Endothelial cell of umbilical vein (primary cell): ENCODE measurements around the gene DCAF4. TPM values are rescaled to one million over a fixed set of nuclear protein-coding genes. Genes with fewer than 3 reads are reported as not detected.

ENCODE experiments used
- BruUV-seq: library from RNA; stranded (reverse); fragments of 400-500 nt; replicated peaks from 2 replicates; lab custom pipeline; 2021; lab: Mats Ljungman, UMichigan
- CTCF ChIA-PET: fragments of 300-600, 350-600 bp; sonication (Branson Sonifier 250); formaldehyde crosslinking; loops from one replicate; lab custom pipeline; 2021; ENCODE audit warnings: antibody characterized with exemption, inconsistent platforms; lab: Charles Lee
- POLR2A ChIA-PET: fragments of 300-600, 350-600 bp; sonication (Branson Sonifier 250); formaldehyde crosslinking; loops from one replicate; lab custom pipeline; 2021; ENCODE audit warnings: antibody characterized with exemption, inconsistent platforms; lab: Charles Lee
- DNase-seq: peaks from one replicate; pipeline ENCODE4 v3.0.0-alpha.2; 2011; ENCODE audit warnings: low read depth, low spot score
- FAIRE-seq: peaks from 2 replicates; lab custom pipeline; 2011; peaks lifted over from hg19 to GRCh38; lab: Jason Lieb, UNC
- H2AFZ ChIP-seq: 2 replicates; pipeline ENCODE4 v1.6.0; 2012; ENCODE audit warnings: low read depth, low read length, control low read depth, inconsistent platforms
- H3K27ac ChIP-seq: 2 replicates; pipeline ENCODE4 v1.5.1; 2011; ENCODE audit warnings: low read depth, mild to moderate bottlenecking, control low read depth, low read length, moderate library complexity; ENCODE audit not compliant: insufficient read depth
- H3K27me3 ChIP-seq, 2 experiments: 2 replicates each; pipeline versions ENCODE4 v1.6.0 to v1.6.1; 2011; ENCODE audit warnings: low read length in 2 of 2, mixed read lengths in 1 of 2; ENCODE audit not compliant: control insufficient read depth in 2 of 2, insufficient read depth in 2 of 2
- H3K36me3 ChIP-seq, 2 experiments: 2 replicates in 1 of 2; 3 replicates in 1 of 2; pipeline ENCODE4 v1.5.1; 2011; ENCODE audit warnings: low read length in 2 of 2, mild to moderate bottlenecking in 1 of 2, moderate library complexity in 1 of 2; ENCODE audit not compliant: control insufficient read depth in 2 of 2, insufficient read depth in 2 of 2; ENCODE audit errors: extremely low read depth in 1 of 2
- H3K4me1 ChIP-seq: 3 replicates; pipeline ENCODE4 v1.5.1; 2011; ENCODE audit warnings: mild to moderate bottlenecking, low read length; ENCODE audit not compliant: control insufficient read depth, insufficient read depth; ENCODE audit errors: extremely low read depth
- H3K4me2 ChIP-seq: 2 replicates; pipeline ENCODE4 v1.6.1; 2011; ENCODE audit warnings: low read length, control low read depth, mixed read lengths; ENCODE audit not compliant: insufficient read depth
- H3K4me3 ChIP-seq, 3 experiments: fragments of 200-600 bp in 1 of 3; sonication (generic), shearing (Covaris generic) in 1 of 3; replicated peaks in 1 of 3; 2 replicates each; pipeline ENCODE4 v1.5.1; 2011 to 2016; ENCODE audit warnings: control low read depth in 3 of 3, low read length in 3 of 3, mild to moderate bottlenecking in 2 of 3, inconsistent platforms in 1 of 3, low read depth in 1 of 3, moderate library complexity in 1 of 3; ENCODE audit not compliant: insufficient read depth in 1 of 3
- H3K79me2 ChIP-seq: 2 replicates; pipeline ENCODE4 v1.6.0; 2012; ENCODE audit warnings: low read length, inconsistent platforms; ENCODE audit not compliant: control insufficient read depth, insufficient read depth
- H3K9ac ChIP-seq: replicated peaks from 2 replicates; pipeline ENCODE3; 2011; ENCODE audit warnings: low read length, control low read depth; ENCODE audit not compliant: insufficient read depth; ENCODE audit errors: extremely low read depth
- H3K9me1 ChIP-seq: replicated peaks from 3 replicates; pipeline ENCODE4 v1.6.0; 2011; ENCODE audit warnings: mild to moderate bottlenecking, low read length; ENCODE audit not compliant: control insufficient read depth, insufficient read depth; ENCODE audit errors: extremely low read depth
- H3K9me3 ChIP-seq: replicated peaks from 2 replicates; pipeline ENCODE4 v1.5.1; 2012; ENCODE audit warnings: low read length, inconsistent platforms; ENCODE audit not compliant: control insufficient read depth, insufficient read depth
- H4K20me1 ChIP-seq: replicated peaks from 2 replicates; pipeline ENCODE3; 2011; ENCODE audit warnings: mild to moderate bottlenecking, low read length; ENCODE audit not compliant: control insufficient read depth, insufficient read depth; ENCODE audit errors: extremely low read depth
- CTCF ChIP-seq, 2 donors: IDR thresholded peaks; 1 replicate in 1 of 2; 2 replicates in 1 of 2; pipeline ENCODE4 v1.5.1; 2011; ENCODE audit warnings: low read length in 2 of 2, mild to moderate bottlenecking in 2 of 2, moderate library complexity in 2 of 2, control low read depth in 1 of 2, inconsistent platforms in 1 of 2, low read depth in 1 of 2; ENCODE audit not compliant: insufficient read depth in 1 of 2; ENCODE audit errors: extremely low read depth in 1 of 2
- EZH2 ChIP-seq: IDR thresholded peaks from 2 replicates; pipeline ENCODE4 v1.6.1; 2012; ENCODE audit warnings: borderline replicate concordance, low read depth, mild to moderate bottlenecking, moderate library complexity, low read length, inconsistent platforms; ENCODE audit not compliant: severe bottlenecking
- FOS ChIP-seq: IDR thresholded peaks from 2 replicates; pipeline ENCODE4 v1.6.1; 2011; ENCODE audit warnings: mild to moderate bottlenecking, low read length, moderate library complexity, borderline replicate concordance; ENCODE audit not compliant: insufficient read depth
- GATA2 ChIP-seq: IDR thresholded peaks from 2 replicates; pipeline ENCODE4 v1.7.0; 2011; ENCODE audit warnings: low read depth, mild to moderate bottlenecking, moderate library complexity, mixed read lengths, low read length; ENCODE audit not compliant: insufficient read length, insufficient read depth
- JUN ChIP-seq: IDR thresholded peaks from 2 replicates; pipeline ENCODE4 v1.6.1; 2011; ENCODE audit warnings: borderline replicate concordance, low read depth; ENCODE audit not compliant: insufficient read length, insufficient read depth
- MAX ChIP-seq: IDR thresholded peaks from 2 replicates; pipeline ENCODE4 v1.6.1; 2011; ENCODE audit not compliant: insufficient read depth, insufficient read length
- MYC ChIP-seq: IDR thresholded peaks from one replicate; pipeline ENCODE4 v1.6.1; 2011; ENCODE audit warnings: mild to moderate bottlenecking, low read depth, low read length
- POLR2A ChIP-seq: IDR thresholded peaks from 2 replicates; pipeline ENCODE4 v1.6.1; 2012; ENCODE audit warnings: low read depth, mild to moderate bottlenecking, control low read depth, low read length
- POLR2AphosphoS5 ChIP-seq: IDR thresholded peaks from 2 replicates; pipeline ENCODE4 v1.6.1; 2012; ENCODE audit warnings: low read depth, mild to moderate bottlenecking, control low read depth, low read length, moderate library complexity; ENCODE audit not compliant: insufficient read depth
- dilution Hi-C: fragments of 300-500 bp; cut with MboI; formaldehyde crosslinking; loops from one replicate; pipeline ENCODE4 v1.15.0; 2019; ENCODE audit warnings: low sequenced_read_pairs; ENCODE audit not compliant: extremely low pct_ligation_motif_present
- intact Hi-C: fragments of 100-400 bp; cut with micrococcal nuclease; formaldehyde crosslinking; loops from one replicate; pipeline ENCODE4 v1.10.0; 2022
- polyA plus RNA-seq, 4 experiments: library from polyadenylated mRNA; depleted of rRNA in 3 of 4; stranded (reverse) in 3 of 4; unstranded in 1 of 4; fragments of >200 nt; gene quantifications; 2 replicates each; pipeline versions ENCODE4 v1.2.1 to v1.2.3, GENCODE V29; 2011 to 2012; ENCODE audit warnings: missing spikeins in 1 of 4
- total RNA-seq: library from RNA; stranded (reverse); gene quantifications from 2 replicates; pipeline ENCODE4 v1.2.3, GENCODE V29; 2021

Gene DCAF4
- total and polyA plus RNA-seq, 2 donors (not counting 3 experiments of a cell fraction or from before 2014, with no cell fraction given): 8.6 to 15.8 TPM

GRCh38 chr14:72970058-72970630, 43.9 kb downstream of the DCAF4 start:
- Histone ChIP-seq H4K20me1 (no peaks in the 10 kb centered on the region), H3K4me3 (no peak overlapping the region), H3K9ac (no peak overlapping the region), H3K9me1 (no peaks in the 10 kb centered on the region), H3K4me2 (no peak overlapping the region), H3K36me3 (peaks cover 10 to 33% of the 10 kb centered on the region in 2 experiments), H2AFZ (no peak overlapping the region), H3K79me2 (no peaks in the 10 kb centered on the region), H3K9me3 (no peaks in the 10 kb centered on the region), H3K4me1 (no peaks in the 10 kb centered on the region), H3K27me3 (no peaks in the 10 kb centered on the region), H3K27ac (no peak overlapping the region)
- no peak for TF ChIP-seq CTCF (IDR thresholded peaks at IDR 0.05; ENCODE audit: extremely low read depth in 1 of 2, insufficient read depth in 1 of 2, low read depth in 1 of 2, low read length in 2 of 2)
- no peak for TF ChIP-seq MYC
- no peak for TF ChIP-seq JUN
- no peak for TF ChIP-seq POLR2A
- no peak for TF ChIP-seq FOS
- no peak for TF ChIP-seq EZH2
- TF ChIP-seq POLR2AphosphoS5: no peak
- TF ChIP-seq GATA2: no peak
- no peak for TF ChIP-seq MAX
- CTCF ChIA-PET: no interaction called here
- POLR2A ChIA-PET: no interaction called here
- dilution Hi-C loops: no loop called here
- FAIRE-seq (no peak), DNase-seq (no peak)
- BruUV-seq: no TSS peak
- intact Hi-C loops: no loop called here
